ENCODE measurements around the gene TRIM63. TPM values are rescaled to one million over a fixed set of nuclear protein-coding genes. Genes with fewer than 3 reads are reported as not detected.

The TRIM63 gene
- total RNA-seq, 1 experiment from 2014 or later: not detected

DNA sequence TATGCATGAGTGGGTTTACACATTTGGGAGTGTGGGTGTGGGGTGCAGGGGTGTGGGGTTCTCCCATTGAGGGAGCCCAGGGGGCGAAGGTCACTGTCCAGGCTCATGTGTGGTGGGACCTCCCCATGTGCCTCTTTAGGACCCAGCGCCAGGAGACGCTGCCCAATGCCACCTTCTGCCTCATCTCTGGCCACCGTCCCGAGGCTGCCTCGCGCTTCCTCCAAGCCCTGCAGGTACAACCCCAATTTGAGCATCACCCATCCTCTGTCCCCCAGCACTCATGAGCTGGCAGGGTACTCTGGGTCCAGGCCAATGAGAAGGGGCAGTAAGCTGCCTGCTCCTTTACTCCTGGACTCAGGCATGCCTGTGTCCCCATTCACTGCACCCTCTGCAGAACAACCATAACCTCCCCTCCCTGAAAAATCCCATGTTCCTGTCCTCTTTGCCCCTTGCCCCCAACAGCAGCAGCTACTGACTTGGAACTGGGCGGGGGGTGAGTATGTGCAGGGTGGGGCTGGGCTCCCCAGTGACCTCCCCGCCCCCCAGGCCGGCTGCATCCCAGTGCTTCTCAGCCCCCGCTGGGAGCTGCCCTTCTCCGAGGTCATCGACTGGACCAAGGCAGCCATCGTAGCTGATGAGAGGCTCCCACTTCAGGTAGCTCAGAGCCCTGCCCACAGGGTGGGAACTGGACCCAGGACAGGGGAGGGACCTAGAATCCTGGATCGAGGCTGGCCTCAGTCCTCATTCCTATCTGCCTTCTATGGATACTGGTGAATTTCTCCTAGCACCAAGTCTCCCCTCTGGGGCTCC, 38.2 kb downstream of the TRIM63 start:
- Mint-ChIP-seq H3K4me3 (no peak overlapping the region), H3K4me1 (peaks cover 2% of the 10 kb centered on the region; the same call in 1 of the 2 replicates), H3K27ac (no peak overlapping the region), H3K36me3 (no peaks in the 10 kb centered on the region), H3K9me3 (no peaks in the 10 kb centered on the region), H3K27me3 (ENCODE audit: low read depth) (peaks cover 28% of the 10 kb centered on the region)
- DNase-seq (ENCODE audit: low spot score): no peak
- peak; percentile 17 for ATAC-seq
- TF ChIP-seq EMX1 (CRISPR knock-in tag; IDR thresholded peaks at IDR 0.05): no peak
- no peak for TF ChIP-seq ZNF121 (CRISPR knock-in tag; IDR thresholded peaks at IDR 0.05)
- TF ChIP-seq ZNF219 (CRISPR knock-in tag; IDR thresholded peaks at IDR 0.05; ENCODE audit: borderline replicate concordance): no peak
- TF ChIP-seq, protein P1, sequence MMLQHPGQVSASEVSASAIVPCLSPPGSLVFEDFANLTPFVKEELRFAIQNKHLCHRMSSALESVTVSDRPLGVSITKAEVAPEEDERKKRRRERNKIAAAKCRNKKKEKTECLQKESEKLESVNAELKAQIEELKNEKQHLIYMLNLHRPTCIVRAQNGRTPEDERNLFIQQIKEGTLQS (CRISPR knock-in tag; conservative IDR thresholded peaks at IDR 0.05): no peak
- no peak for TF ChIP-seq NR2C2 (CRISPR knock-in tag; IDR thresholded peaks at IDR 0.05)
- ChIA-PET POLR2A (interaction anchor here (0.6 kb wide), 2 partner anchors 92 to 797 kb away, joined by 3 to 7 read pairs; no protein-coding TSS in a partner anchor), CTCF (interaction anchor here (0.6 to 2.1 kb wide), 31 partner anchors 8 to 486 kb away, joined by 3 to 33 read pairs (median 5); partner anchors contain the start of genes CEP85, EXTL1, MTFR1L and PAFAH2)

DNA sequence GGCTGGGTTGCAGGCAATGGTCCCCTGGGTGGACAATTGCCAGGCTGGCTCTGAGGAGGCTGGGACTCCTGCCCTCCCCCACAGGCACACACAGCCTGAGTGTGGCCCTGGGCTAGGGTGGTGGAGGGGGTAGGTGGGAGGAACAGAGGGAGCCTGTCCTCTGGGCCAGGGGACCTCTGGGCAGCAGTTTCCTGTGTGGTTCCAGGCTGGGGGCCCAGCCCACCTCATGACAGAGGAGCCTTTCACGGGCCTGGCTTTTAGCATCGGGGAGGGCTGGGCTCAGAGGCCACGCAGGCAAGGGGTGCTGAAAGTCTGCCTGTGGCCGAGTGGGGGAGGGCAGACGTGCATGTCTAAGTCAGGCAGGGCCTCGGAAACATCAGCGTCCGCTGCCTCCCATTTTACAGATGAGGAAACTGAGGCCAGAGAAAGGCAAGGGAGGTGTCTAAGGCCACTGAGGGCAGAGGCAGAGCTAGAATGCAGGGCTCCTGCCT, 38.9 kb downstream of the TRIM63 start:
- H3K27ac Mint-ChIP-seq: no peak overlapping the region
- DNase-seq (ENCODE audit: low spot score): no peak
- no peaks in the 10 kb centered on the region for H3K9me3 Mint-ChIP-seq
- ChIA-PET CTCF (interaction anchor here (1.2 to 2.1 kb wide), 3 partner anchors 116 to 210 kb away, joined by 5 to 33 read pairs (median 11); no protein-coding TSS in a partner anchor), POLR2A (no interaction called here)
- no peak overlapping the region for H3K4me3 Mint-ChIP-seq
- H3K27me3 Mint-ChIP-seq (ENCODE audit: low read depth): peaks cover 21% of the 10 kb centered on the region
- H3K4me1 Mint-ChIP-seq: 0 out of 2 replicates have a peak, but pooled peaks cover 2% of the 10 kb centered on the region
- no peak for ATAC-seq
- TF ChIP-seq, protein P2, sequence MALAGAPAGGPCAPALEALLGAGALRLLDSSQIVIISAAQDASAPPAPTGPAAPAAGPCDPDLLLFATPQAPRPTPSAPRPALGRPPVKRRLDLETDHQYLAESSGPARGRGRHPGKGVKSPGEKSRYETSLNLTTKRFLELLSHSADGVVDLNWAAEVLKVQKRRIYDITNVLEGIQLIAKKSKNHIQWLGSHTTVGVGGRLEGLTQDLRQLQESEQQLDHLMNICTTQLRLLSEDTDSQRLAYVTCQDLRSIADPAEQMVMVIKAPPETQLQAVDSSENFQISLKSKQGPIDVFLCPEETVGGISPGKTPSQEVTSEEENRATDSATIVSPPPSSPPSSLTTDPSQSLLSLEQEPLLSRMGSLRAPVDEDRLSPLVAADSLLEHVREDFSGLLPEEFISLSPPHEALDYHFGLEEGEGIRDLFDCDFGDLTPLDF (CRISPR knock-in tag; IDR thresholded peaks at IDR 0.05): no peak
- no peak for TF ChIP-seq NFATC4 (CRISPR knock-in tag; IDR thresholded peaks at IDR 0.05)
- no peaks in the 10 kb centered on the region for H3K36me3 Mint-ChIP-seq

DNA sequence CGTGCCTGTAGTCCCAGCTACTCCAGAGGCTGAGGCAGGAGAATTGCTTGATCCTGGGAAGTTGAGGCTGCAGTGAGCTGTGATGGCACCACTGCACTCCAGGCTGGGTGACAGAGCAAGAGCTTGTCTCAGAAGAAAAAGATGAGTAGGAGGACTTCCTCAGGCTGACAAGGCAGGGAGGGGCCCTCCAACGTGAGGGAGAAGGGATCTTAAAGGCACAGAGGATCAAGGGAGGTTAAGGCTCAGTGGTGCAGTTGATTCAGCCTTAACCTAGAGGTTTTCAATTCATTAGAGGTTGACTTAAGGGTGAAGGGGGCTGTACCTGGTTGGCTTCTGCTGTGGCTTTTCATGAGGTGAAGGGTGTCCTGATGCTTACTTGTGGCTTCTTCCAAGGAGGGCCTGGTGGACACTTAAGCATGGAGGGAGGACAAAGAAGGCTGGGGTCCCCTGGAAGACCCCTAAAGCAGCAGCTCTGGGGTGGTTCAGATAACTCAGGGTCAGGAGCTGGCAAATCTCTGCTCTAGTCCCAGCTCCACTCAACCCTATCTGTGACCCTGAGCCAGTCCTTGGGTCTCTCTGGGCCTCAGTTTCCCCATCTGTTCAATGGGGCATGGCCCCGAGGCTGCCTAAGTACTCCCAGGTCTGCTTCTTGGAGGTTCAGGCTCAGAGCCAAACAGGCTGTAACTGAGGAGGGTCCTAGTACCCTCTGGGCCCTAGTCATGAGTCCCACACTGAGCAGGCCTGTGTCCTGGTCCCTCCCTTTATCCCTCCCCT, 39.5 kb downstream of the TRIM63 start:
- ChIA-PET POLR2A (interaction anchor here (0.7 kb wide), 1 partner anchor 205 kb away, joined by 7 read pairs; no protein-coding TSS in a partner anchor), CTCF (interaction anchor here (0.6 to 2.1 kb wide), 5 partner anchors 8 to 284 kb away, joined by 3 to 9 read pairs (median 5); no protein-coding TSS in a partner anchor)
- Mint-ChIP-seq H3K4me3 (no peak overlapping the region), H3K36me3 (no peaks in the 10 kb centered on the region), H3K27ac (no peak overlapping the region), H3K4me1 (0 out of 2 replicates have a peak, but pooled peaks cover 2% of the 10 kb centered on the region), H3K27me3 (ENCODE audit: low read depth) (peaks cover 14% of the 10 kb centered on the region), H3K9me3 (no peaks in the 10 kb centered on the region)
- DNase-seq (ENCODE audit: low spot score) (no peak), ATAC-seq (no peak)
- TF ChIP-seq JUN (CRISPR knock-in tag; IDR thresholded peaks at IDR 0.05) (no peak), GRHL2 (CRISPR knock-in tag; IDR thresholded peaks at IDR 0.05; ENCODE audit: insufficient replicate concordance, severe bottlenecking) (no peak), ZNF138 (CRISPR knock-in tag; conservative IDR thresholded peaks at IDR 0.05) (no peak), ZNF219 (CRISPR knock-in tag; IDR thresholded peaks at IDR 0.05; ENCODE audit: borderline replicate concordance) (no peak), IRF2 (CRISPR knock-in tag; IDR thresholded peaks at IDR 0.05; ENCODE audit: borderline replicate concordance, low read depth) (no peak), NR1H2 (CRISPR knock-in tag; IDR thresholded peaks at IDR 0.05) (no peak), SOX15 (CRISPR knock-in tag; IDR thresholded peaks at IDR 0.05) (no peak), NR2C2 (CRISPR knock-in tag; IDR thresholded peaks at IDR 0.05) (no peak), TEAD4 (CRISPR knock-in tag; IDR thresholded peaks at IDR 0.05) (no peak), ZNF121 (CRISPR knock-in tag; IDR thresholded peaks at IDR 0.05) (no peak), OVOL2 (CRISPR knock-in tag; IDR thresholded peaks at IDR 0.05; ENCODE audit: borderline replicate concordance) (no peak), CBFB (CRISPR knock-in tag; IDR thresholded peaks at IDR 0.05; ENCODE audit: low read depth) (no peak), FOXK1 (CRISPR knock-in tag; IDR thresholded peaks at IDR 0.05) (no peak), MYBL2 (CRISPR knock-in tag; IDR thresholded peaks at IDR 0.05) (no peak), FOXP1 (CRISPR knock-in tag; IDR thresholded peaks at IDR 0.05; ENCODE audit: borderline replicate concordance) (no peak)
- TF ChIP-seq, protein P3, sequence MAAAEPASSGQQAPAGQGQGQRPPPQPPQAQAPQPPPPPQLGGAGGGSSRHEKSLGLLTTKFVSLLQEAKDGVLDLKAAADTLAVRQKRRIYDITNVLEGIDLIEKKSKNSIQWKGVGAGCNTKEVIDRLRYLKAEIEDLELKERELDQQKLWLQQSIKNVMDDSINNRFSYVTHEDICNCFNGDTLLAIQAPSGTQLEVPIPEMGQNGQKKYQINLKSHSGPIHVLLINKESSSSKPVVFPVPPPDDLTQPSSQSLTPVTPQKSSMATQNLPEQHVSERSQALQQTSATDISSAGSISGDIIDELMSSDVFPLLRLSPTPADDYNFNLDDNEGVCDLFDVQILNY (CRISPR knock-in tag; IDR thresholded peaks at IDR 0.05): no peak
- TF ChIP-seq, protein P4, sequence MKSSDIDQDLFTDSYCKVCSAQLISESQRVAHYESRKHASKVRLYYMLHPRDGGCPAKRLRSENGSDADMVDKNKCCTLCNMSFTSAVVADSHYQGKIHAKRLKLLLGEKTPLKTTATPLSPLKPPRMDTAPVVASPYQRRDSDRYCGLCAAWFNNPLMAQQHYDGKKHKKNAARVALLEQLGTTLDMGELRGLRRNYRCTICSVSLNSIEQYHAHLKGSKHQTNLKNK (CRISPR knock-in tag; IDR thresholded peaks at IDR 0.05): no peak
